ENCODE results near the gene CNOT4.
A peak's percentile ranks its signal among the peaks of the same experiment; 100 is the strongest.
"Not testable (repeated sequence)": the region's sequence is repeated elsewhere in the genome, so short reads cannot be mapped to it uniquely, and the experiment has no call there.

The CNOT4 gene

DNA sequence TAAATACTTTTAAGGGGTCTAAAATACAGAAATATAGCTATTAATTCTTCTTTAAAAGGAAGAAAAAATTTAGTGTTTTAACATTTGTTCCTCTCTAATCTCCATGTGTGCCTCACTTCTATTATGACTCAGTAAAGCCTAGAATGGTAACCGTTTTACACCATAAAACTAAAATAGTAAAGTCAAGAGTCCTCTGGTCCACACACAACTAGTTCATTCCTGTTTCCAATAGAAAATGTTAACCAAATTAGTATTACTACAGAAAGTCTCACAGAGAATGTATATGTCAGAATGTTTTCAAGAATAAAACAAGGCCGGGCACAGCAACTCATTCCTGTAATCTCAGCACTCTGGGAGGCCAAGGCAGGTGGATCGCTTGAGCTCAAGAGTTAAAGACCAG, 55.8 kb downstream of the CNOT4 start:
- no peak for DNase-seq (ENCODE audit: low read depth)

- no peak for DNase-seq (ENCODE audit: low read depth)
These were observed 60.5 kb downstream of the CNOT4 start for GRCh38 chr7:135449436-135449835.

GRCh38 chr7:135448753-135449152, 61.1 kb downstream of the CNOT4 start:
- DNase-seq (ENCODE audit: low read depth): peak; percentile 2

GRCh38 chr7:135447748-135448147, 62.2 kb downstream of the CNOT4 start:
- no peak for DNase-seq (ENCODE audit: low read depth)

- no peak for DNase-seq (ENCODE audit: low read depth)
These were observed 64.2 kb downstream of the CNOT4 start for GRCh38 chr7:135445690-135446089.

GRCh38 chr7:135445266-135445665, 64.6 kb downstream of the CNOT4 start:
- DNase-seq (ENCODE audit: low read depth): not testable (repeated sequence)

DNA sequence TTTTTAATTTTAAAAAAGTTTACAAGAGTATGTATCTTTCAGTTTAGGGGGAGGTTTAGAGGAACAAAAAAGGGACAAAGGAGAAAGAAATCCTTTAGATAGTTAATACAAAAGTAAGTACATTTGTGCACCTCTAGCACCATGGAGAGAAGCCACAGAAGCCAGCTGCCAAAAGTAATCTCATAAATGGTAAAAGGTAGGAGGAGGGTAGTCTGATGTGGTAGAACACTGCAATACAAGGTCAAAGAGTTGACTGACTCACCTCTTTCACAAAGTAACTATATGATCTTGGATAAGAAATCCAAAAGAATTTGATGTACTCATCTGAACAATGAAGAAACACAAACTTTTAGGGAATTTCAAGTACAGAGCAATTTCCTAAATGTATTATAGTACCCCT, 68.1 kb downstream of the CNOT4 start:
- DNase-seq (ENCODE audit: low read depth): peak; percentile 88

DNA sequence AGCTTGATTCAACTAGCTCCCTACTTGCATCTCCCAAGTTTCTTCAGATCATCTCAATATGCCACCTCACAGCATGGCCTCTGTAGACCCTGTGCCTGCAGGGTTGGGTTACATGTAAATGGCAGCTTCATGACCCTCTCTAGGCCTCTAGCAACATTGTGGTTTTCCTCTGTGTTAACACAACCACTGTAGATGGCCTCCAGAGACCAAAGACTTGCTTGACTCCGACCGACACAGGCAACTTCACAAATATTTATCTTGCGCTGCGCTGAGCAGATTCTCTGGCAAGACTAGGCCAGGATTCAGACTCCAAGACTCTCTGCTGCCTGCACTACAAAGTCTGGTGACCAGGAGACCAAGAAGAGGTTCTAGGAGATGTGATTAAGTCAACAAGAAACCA, 75.9 kb downstream of the CNOT4 start:
- no peak for DNase-seq (ENCODE audit: low read depth)

- peak; percentile 9 for DNase-seq (ENCODE audit: low read depth)
These were observed 79.3 kb downstream of the CNOT4 start for GRCh38 chr7:135430626-135431025.

DNA sequence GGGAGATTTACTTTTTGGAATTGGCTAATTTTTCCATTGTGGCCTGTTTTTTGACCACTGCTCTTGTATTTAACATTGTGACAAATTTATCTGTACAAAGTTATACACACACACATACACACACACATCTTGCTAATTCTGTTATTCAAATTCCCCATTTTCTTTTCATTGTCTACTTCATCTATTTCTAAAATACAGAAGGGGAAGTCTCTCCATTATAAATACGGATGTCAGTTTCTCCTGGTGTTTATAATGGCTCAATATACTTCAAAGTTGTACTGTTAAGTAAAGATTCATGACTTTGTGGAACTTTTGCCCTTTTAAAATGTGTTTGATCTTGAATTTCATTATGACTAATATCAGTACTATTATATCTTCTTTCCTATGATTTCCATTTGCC, 81.0 kb downstream of the CNOT4 start:
- no peak for DNase-seq (ENCODE audit: low read depth)

DNA sequence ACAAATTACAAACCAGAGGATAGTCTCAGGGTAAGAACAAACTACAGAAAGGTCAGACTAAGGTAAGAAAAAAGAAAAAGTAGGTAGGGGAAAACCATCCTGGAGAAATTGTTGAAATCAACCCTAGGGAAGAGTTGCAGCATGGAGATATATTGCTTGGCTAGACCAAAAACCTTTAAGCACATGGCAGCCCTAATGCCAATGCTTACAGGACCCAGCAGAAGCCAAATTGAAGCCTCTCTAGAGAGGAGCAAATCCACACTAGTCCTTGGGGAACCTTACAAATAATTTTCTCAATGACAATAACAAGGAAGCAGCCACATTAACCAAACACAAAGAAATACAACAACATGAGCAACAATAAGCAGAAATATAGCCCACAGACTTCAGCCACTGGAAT, 81.9 kb downstream of the CNOT4 start:
- DNase-seq (ENCODE audit: low read depth): no peak

DNA sequence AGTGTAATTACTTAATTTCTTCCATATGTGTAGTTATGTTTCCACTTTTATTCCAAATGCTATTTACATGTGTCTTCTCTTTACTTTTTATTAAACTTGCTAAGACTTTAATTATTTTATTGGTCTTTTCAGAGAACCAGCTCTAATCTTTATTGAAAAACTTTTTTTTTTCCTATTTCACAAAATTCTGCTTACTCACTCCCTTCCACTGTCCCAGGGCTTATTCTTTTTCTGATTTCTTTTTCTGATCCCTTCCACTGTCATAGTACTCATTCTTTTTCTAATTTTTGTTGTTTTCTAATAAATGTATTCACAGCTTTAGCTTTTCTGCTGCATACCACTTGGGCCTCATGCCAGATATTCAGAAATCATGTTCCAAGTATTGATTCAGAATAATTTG, 82.7 kb downstream of the CNOT4 start:
- no peak for DNase-seq (ENCODE audit: low read depth)

DNA sequence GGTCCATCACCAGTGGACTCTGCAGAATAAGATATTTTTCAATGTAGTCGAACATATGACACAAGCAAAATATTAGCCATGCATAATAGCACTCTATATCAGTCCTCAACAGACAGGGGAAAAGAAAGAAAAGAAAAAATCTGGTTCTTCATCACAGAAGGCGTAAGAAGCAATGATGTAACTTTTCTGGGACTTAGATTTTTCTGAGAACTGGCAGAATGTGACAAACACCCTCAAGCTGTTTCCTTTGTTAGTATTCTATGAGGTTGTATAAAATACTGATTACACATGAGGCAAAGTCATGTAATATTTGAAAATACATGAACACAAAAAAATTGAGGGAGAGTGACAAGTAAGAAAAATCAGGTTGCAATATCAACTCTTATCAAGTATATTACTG, 84.9 kb downstream of the CNOT4 start:
- DNase-seq (ENCODE audit: low read depth): no peak

- peak; percentile 7 for DNase-seq (ENCODE audit: low read depth)
These were observed 89.1 kb downstream of the CNOT4 start for GRCh38 chr7:135420786-135421185.

- DNase-seq (ENCODE audit: low read depth): no peak
These were observed 93.5 kb downstream of the CNOT4 start for GRCh38 chr7:135416431-135416830.

- peak; percentile 71 for DNase-seq (ENCODE audit: low read depth)
These were observed 95.0 kb downstream of the CNOT4 start for GRCh38 chr7:135414850-135415439.

DNA sequence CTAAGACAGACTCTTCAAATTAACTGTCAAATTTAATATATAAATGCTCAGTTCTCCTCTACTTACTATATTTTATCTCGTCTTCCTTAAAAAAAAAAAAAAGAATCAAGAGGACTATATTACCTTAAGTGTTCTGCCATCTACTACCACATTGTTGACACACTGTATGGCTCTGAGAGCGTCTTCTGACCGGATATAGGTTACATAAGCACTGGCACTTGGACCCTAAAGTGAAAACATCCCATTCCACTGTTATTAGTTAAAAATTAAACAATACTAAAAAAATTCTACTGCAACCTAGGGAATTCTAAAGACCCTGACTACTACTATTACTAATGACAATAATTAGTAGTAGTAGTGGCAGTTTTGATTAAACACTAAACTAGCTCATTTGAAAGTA, 95.7 kb downstream of the CNOT4 start:
- DNase-seq (ENCODE audit: low read depth): no peak

GRCh38 chr7:135411098-135411497, 98.8 kb downstream of the CNOT4 start:
- DNase-seq (ENCODE audit: low read depth): no peak

- DNase-seq (ENCODE audit: low read depth): no peak
These were observed 99.4 kb downstream of the CNOT4 start for GRCh38 chr7:135410543-135410942.

GRCh38 chr7:135409845-135410542, 99.9 kb downstream of the CNOT4 start:
- DNase-seq (ENCODE audit: low read depth): no peak

GRCh38 chr7:135407884-135408283, 102.0 kb downstream of the CNOT4 start:
- no peak for DNase-seq (ENCODE audit: low read depth)

- no peak for DNase-seq (ENCODE audit: low read depth)
These were observed 103.0 kb downstream of the CNOT4 start for GRCh38 chr7:135406918-135407317.

DNA sequence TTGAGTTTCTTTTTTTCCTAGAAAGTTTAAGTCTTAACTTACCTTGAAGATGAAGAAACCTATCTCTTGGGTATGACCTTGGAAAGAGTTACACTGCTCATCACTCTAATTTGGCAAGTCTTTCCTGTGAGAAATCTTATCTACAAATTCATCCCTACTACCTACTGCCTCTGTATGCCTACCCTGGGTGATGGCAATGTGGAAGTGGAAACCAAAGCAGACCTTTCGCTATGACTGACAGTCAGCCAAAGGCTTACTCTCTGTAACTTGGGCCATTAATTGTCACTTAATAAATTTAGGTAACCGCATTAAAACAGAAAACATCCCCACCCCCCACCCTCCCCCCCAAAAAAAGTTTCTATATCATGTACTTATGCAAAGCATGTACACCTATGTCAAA, 103.9 kb downstream of the CNOT4 start:
- DNase-seq (ENCODE audit: low read depth): no peak

- no peak for DNase-seq (ENCODE audit: low read depth)
These were observed 106.6 kb downstream of the CNOT4 start for GRCh38 chr7:135403302-135403701.
